Measurements from ENCODE around the gene ZNF579. TPM values are rescaled to one million over a fixed set of nuclear protein-coding genes. Genes with fewer than 3 reads are reported as not detected.

The ZNF579 gene
- total RNA-seq, 1 donor from 2014 or later = 58.0 TPM

- Histone ChIP-seq H3K79me2 (ENCODE audit: insufficient read depth, low read length) (peaks cover 11% of the 10 kb centered on the region), H3K36me3 (ENCODE audit: insufficient read depth, low read length) (peaks cover 19% of the 10 kb centered on the region), H3K4me1 (ENCODE audit: insufficient read depth, low read length) (no peaks in the 10 kb centered on the region), H3K27ac (ENCODE audit: low read depth, low read length) (no peak overlapping the region), H3K9me3 (ENCODE audit: insufficient read depth, low read depth, low read length) (no peaks in the 10 kb centered on the region), H2AFZ (ENCODE audit: low read depth, low read length) (no peak overlapping the region), H4K20me1 (ENCODE audit: insufficient read depth, low read length) (no peaks in the 10 kb centered on the region), H3K4me2 (ENCODE audit: low read length) (no peak overlapping the region), H3K27me3 (ENCODE audit: insufficient read depth, low read length) (no peaks in the 10 kb centered on the region), H3K9ac (ENCODE audit: low read length) (no peak overlapping the region), H3K4me3 (ENCODE audit: insufficient read depth, low read depth, low read length) (no peak overlapping the region)
- FAIRE-seq (no peak), DNase-seq (ENCODE audit: low read depth) (no peak)
- H3K4me1 Mint-ChIP-seq (ENCODE audit: low read depth, unreplicated experiment) = peaks cover 4% of the 10 kb centered on the region
- no peak overlapping the region for H3K4me3 Mint-ChIP-seq (ENCODE audit: unreplicated experiment)
- H3K36me3 Mint-ChIP-seq (ENCODE audit: low read depth, unreplicated experiment) = peaks cover 23% of the 10 kb centered on the region
- no peaks in the 10 kb centered on the region for H3K27me3 Mint-ChIP-seq (ENCODE audit: low read depth, unreplicated experiment)
- H3K27ac Mint-ChIP-seq (ENCODE audit: unreplicated experiment) = no peak overlapping the region
- peaks cover 6% of the 10 kb centered on the region for H3K9me3 Mint-ChIP-seq (ENCODE audit: unreplicated experiment)
- TF ChIP-seq CTCF (IDR thresholded peaks at IDR 0.05; ENCODE audit: insufficient read depth, low read depth, low read length) (no peak), EZH2 (IDR thresholded peaks at IDR 0.05; ENCODE audit: insufficient read depth, low read length) (no peak)
Observed at GRCh38 chr19:55596304-55596703, 15.7 kb upstream of the ZNF579 start.

GRCh38 chr19:55594996-55595545 is 14.4 kb upstream of the ZNF579 start:
- no peak for FAIRE-seq
- Histone ChIP-seq H3K4me3 (ENCODE audit: insufficient read depth, low read depth, low read length) (no peak overlapping the region), H3K4me2 (ENCODE audit: low read length) (no peak overlapping the region), H3K36me3 (ENCODE audit: insufficient read depth, low read length) (peaks cover 19% of the 10 kb centered on the region), H3K27me3 (ENCODE audit: insufficient read depth, low read length) (no peaks in the 10 kb centered on the region), H3K9ac (ENCODE audit: low read length) (no peak overlapping the region), H3K27ac (ENCODE audit: low read depth, low read length) (no peak overlapping the region), H3K9me3 (ENCODE audit: insufficient read depth, low read depth, low read length) (no peaks in the 10 kb centered on the region), H3K79me2 (ENCODE audit: insufficient read depth, low read length) (peaks cover 6% of the 10 kb centered on the region), H2AFZ (ENCODE audit: low read depth, low read length) (no peak overlapping the region), H3K4me1 (ENCODE audit: insufficient read depth, low read length) (no peaks in the 10 kb centered on the region), H4K20me1 (ENCODE audit: insufficient read depth, low read length) (no peaks in the 10 kb centered on the region)
- H3K4me3 Mint-ChIP-seq (ENCODE audit: unreplicated experiment) = peak overlapping the region; percentile 3
- no peak overlapping the region for H3K27ac Mint-ChIP-seq (ENCODE audit: unreplicated experiment)
- peaks cover 4% of the 10 kb centered on the region for H3K4me1 Mint-ChIP-seq (ENCODE audit: low read depth, unreplicated experiment)
- no peaks in the 10 kb centered on the region for H3K27me3 Mint-ChIP-seq (ENCODE audit: low read depth, unreplicated experiment)
- TF ChIP-seq EZH2 (IDR thresholded peaks at IDR 0.05; ENCODE audit: insufficient read depth, low read length) = no peak
- TF ChIP-seq CTCF (IDR thresholded peaks at IDR 0.05; ENCODE audit: insufficient read depth, low read depth, low read length) = no peak
- peaks cover 6% of the 10 kb centered on the region for H3K9me3 Mint-ChIP-seq (ENCODE audit: unreplicated experiment)
- DNase-seq (ENCODE audit: low read depth) = no peak
- peaks cover 23% of the 10 kb centered on the region for H3K36me3 Mint-ChIP-seq (ENCODE audit: low read depth, unreplicated experiment)

- no peaks in the 10 kb centered on the region for H3K4me1 ChIP-seq (ENCODE audit: insufficient read depth, low read length)
- H3K9ac ChIP-seq (ENCODE audit: low read length) = no peak overlapping the region
- TF ChIP-seq CTCF (IDR thresholded peaks at IDR 0.05; ENCODE audit: insufficient read depth, low read depth, low read length) = no peak
- no peak for TF ChIP-seq EZH2 (IDR thresholded peaks at IDR 0.05; ENCODE audit: insufficient read depth, low read length)
- no peak for DNase-seq (ENCODE audit: low read depth)
- H3K9me3 ChIP-seq (ENCODE audit: insufficient read depth, low read depth, low read length) = no peaks in the 10 kb centered on the region
- H3K4me3 ChIP-seq (ENCODE audit: insufficient read depth, low read depth, low read length) = no peak overlapping the region
- peaks cover 19% of the 10 kb centered on the region for H3K36me3 ChIP-seq (ENCODE audit: insufficient read depth, low read length)
- H3K27ac ChIP-seq (ENCODE audit: low read depth, low read length) = no peak overlapping the region
- peaks cover 23% of the 10 kb centered on the region for H3K36me3 Mint-ChIP-seq (ENCODE audit: low read depth, unreplicated experiment)
- H3K4me2 ChIP-seq (ENCODE audit: low read length) = no peak overlapping the region
- H3K27ac Mint-ChIP-seq (ENCODE audit: unreplicated experiment) = no peak overlapping the region
- no peaks in the 10 kb centered on the region for H3K27me3 Mint-ChIP-seq (ENCODE audit: low read depth, unreplicated experiment)
- peaks cover 3% of the 10 kb centered on the region for H3K9me3 Mint-ChIP-seq (ENCODE audit: unreplicated experiment)
- no peaks in the 10 kb centered on the region for H4K20me1 ChIP-seq (ENCODE audit: insufficient read depth, low read length)
- H3K4me3 Mint-ChIP-seq (ENCODE audit: unreplicated experiment) = no peak overlapping the region
- H3K4me1 Mint-ChIP-seq (ENCODE audit: low read depth, unreplicated experiment) = no peaks in the 10 kb centered on the region
- no peak overlapping the region for H2AFZ ChIP-seq (ENCODE audit: low read depth, low read length)
- FAIRE-seq = no peak
- peaks cover 4% of the 10 kb centered on the region for H3K79me2 ChIP-seq (ENCODE audit: insufficient read depth, low read length)
- H3K27me3 ChIP-seq (ENCODE audit: insufficient read depth, low read length) = no peaks in the 10 kb centered on the region
Observed at GRCh38 chr19:55593096-55593772, 12.6 kb upstream of the ZNF579 start.

Measured in astrocyte (in vitro differentiated cells and primary cell).